NCI-H1092 (cell line): Measurements from ENCODE around the gene PARVG.

Experiments
- DNase-seq: peaks from one replicate; lab custom pipeline; 2025; lab: John Stamatoyannopoulos, UW

Gene PARVG

GRCh38 chr22:44242946-44243724 lies 62.4 kb downstream of the PARVG start:
- DNase-seq = no peak

GRCh38 chr22:44243761-44244160 lies 63.0 kb downstream of the PARVG start:
- no peak for DNase-seq

GRCh38 chr22:44244265-44244822 lies 63.6 kb downstream of the PARVG start:
- no peak for DNase-seq

- no peak for DNase-seq
Measured at GRCh38 chr22:44245438-44245837, 64.7 kb downstream of the PARVG start.

GRCh38 chr22:44245867-44246266 lies 65.1 kb downstream of the PARVG start:
- no peak for DNase-seq

- no peak for DNase-seq
Measured at GRCh38 chr22:44246615-44247326, 66.0 kb downstream of the PARVG start.

GRCh38 chr22:44247346-44247745 lies 66.6 kb downstream of the PARVG start:
- DNase-seq = no peak

- no peak for DNase-seq
Measured at GRCh38 chr22:44247923-44248892, 67.5 kb downstream of the PARVG start.

- no peak for DNase-seq
Measured at GRCh38 chr22:44248926-44249325, 68.2 kb downstream of the PARVG start.

GRCh38 chr22:44249376-44250147 lies 68.8 kb downstream of the PARVG start:
- DNase-seq = no peak

- no peak for DNase-seq
Measured at GRCh38 chr22:44254811-44255210, 74.1 kb downstream of the PARVG start.

- no peak for DNase-seq
Measured at GRCh38 chr22:44256085-44256484, 75.4 kb downstream of the PARVG start.

GRCh38 chr22:44256556-44257485 lies 76.1 kb downstream of the PARVG start:
- DNase-seq = no peak
